Activated CD8-positive, alpha-beta memory T cell treated with anti-CD3 and anti-CD28 coated beads, Interleukin-2, amount 10 ng/mL, durations not matched to agents 7 days and 5 days (primary cell): ENCODE data around the gene CFHR3. TPM values are rescaled to one million over a fixed set of nuclear protein-coding genes. Genes with fewer than 3 reads are reported as not detected.
"Not testable (repeated sequence)": the region's sequence is repeated elsewhere in the genome, so short reads cannot be mapped to it uniquely, and the experiment has no call there.

Experiments used
- ATAC-seq: fragments of 150-1000 bp; cut with Tn5 transposase; one replicate; pipeline ENCODE4 v1.10.0; 2021; ENCODE audit warnings: moderate library complexity
- CTCF ChIA-PET: fragments of 350-600 bp; sonication (Branson Sonifier 250); formaldehyde crosslinking; loops from one replicate; lab custom pipeline; 2021; ENCODE audit warnings: antibody characterized with exemption; lab: Charles Lee
- DNase-seq: peaks from one replicate; pipeline ENCODE4 v3.0.0-alpha.2; 2020
- H3K27ac Mint-ChIP-seq: one replicate; pipeline ENCODE4 v1.8.0; 2021; ENCODE audit warnings: mild to moderate bottlenecking, mixed read lengths
- H3K27me3 Mint-ChIP-seq: one replicate; pipeline ENCODE4 v1.8.0; 2021; ENCODE audit warnings: mixed read lengths
- H3K36me3 Mint-ChIP-seq: one replicate; pipeline ENCODE4 v1.8.0; 2021; ENCODE audit warnings: mild to moderate bottlenecking, mixed read lengths
- H3K4me1 Mint-ChIP-seq: one replicate; pipeline ENCODE4 v1.8.0; 2021; ENCODE audit warnings: mixed read lengths
- H3K4me3 Mint-ChIP-seq: one replicate; pipeline ENCODE4 v1.8.0; 2021; ENCODE audit warnings: mild to moderate bottlenecking, moderate library complexity, mixed read lengths
- H3K9me3 Mint-ChIP-seq: one replicate; pipeline ENCODE4 v1.8.0; 2022; ENCODE audit warnings: low read depth, mixed read lengths
- total RNA-seq, 2 experiments: library from RNA; stranded (reverse); gene quantifications; one replicate each; pipeline ENCODE4 v1.2.3, GENCODE V29; 2021

The CFHR3 gene
- total RNA-seq = not detected

DNA sequence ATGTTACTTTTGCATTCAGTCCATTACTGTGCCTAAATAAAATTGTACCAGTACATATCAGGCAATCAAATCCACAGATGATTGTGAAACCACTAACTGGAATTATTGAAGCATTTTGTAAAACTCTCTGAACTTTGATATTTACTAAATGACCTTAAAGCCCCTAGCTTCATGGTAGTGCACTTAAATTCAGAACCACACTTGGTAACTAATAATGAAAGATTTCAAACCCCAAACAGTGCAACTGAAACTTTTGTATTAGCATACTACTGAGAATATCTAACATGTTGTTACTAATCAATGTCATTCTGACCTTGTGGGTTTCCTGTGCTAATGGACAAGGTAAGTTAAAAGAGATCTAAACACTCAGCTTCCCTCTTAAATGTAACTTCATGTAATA is at the start of gene CFHR3:
Gene CFHR3, plus strand, starts transcription at position 238 of the 400 bp plus-strand sequence. Its CDS starts 47 bp downstream, at position 285.
- no peaks in the 10 kb centered on the region for H3K4me1 Mint-ChIP-seq
- no peak within 1 kb of the TSS for H3K27ac Mint-ChIP-seq
- H3K9me3 Mint-ChIP-seq = no peaks in the 10 kb centered on the region
- no peaks in the 10 kb centered on the region for H3K27me3 Mint-ChIP-seq
- no peaks in the 10 kb centered on the region for H3K36me3 Mint-ChIP-seq
- DNase-seq (no peak), ATAC-seq (no peak)
- H3K4me3 Mint-ChIP-seq = no peak within 1 kb of the TSS
- CTCF ChIA-PET = no interaction called here

DNA sequence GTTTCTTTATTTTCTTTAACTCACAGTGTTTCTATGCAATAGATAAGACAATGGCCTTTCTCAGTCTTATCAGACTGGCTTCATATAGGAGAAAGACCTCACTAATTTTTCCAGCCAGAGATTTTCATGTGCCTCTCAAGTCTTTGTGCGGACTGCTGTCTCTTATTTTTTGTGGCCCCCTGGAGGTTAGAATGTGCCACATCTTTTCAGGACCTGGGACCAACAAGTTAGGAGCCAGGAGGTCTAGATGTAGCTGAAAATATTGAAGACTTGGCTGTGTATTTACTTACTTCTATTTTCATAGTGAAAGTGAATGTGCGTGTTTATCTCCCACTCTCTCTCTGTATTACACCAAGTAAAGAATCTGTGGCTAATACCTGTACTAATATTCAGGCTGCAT is 42.1 kb upstream of the CFHR3 start:
- Mint-ChIP-seq H3K27ac (no peak overlapping the region), H3K4me1 (no peaks in the 10 kb centered on the region), H3K4me3 (no peak overlapping the region), H3K9me3 (peaks cover 2% of the 10 kb centered on the region), H3K36me3 (no peaks in the 10 kb centered on the region), H3K27me3 (no peaks in the 10 kb centered on the region)
- ATAC-seq = no peak
- DNase-seq = no peak
- CTCF ChIA-PET = no interaction called here

DNA sequence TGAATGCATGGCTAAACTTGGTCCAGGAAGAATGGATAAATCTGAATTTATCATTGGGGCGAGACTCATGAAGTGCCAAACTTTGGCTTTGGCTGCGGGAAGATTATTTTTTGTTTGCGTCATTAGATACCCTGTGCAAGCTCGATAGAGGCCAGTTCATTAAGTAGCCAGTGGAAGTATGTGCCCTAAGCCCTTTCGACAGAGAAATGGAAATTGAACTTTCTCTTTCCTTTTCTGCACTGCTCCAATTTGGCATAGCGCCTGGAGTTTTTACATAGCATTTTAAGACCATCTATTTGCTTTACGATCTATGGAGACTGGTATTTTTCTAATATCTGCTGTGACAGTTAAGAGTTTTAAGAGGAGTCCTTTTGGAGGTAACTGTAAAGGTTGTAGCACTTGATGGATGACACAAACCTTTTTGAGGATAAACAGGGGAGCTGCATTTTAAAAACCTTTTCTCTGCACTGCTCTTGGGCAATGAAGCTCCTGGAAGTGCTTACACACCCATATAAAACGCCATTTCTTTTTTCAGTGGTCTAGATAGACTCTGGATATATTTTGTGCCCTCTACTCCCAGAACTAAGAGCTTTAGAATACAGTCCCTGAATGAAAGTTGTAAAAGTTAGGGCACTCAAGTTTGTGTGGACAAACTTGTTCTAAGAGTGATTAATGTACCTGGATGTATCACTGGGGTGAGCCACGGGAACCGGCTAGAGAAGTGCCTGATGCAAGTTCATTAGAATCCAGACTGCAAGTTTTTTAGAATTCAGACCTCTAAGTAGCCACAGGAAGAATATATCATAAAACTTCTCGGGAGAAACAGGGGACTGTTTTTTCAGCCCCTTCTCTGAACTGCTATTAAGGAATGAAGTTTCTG is 41.3 kb upstream of the CFHR3 start:
- H3K27me3 Mint-ChIP-seq = no peaks in the 10 kb centered on the region
- no peaks in the 10 kb centered on the region for H3K4me1 Mint-ChIP-seq
- no peak for DNase-seq
- H3K9me3 Mint-ChIP-seq = peaks cover 7% of the 10 kb centered on the region
- H3K4me3 Mint-ChIP-seq = no peak overlapping the region
- peaks cover 3% of the 10 kb centered on the region for H3K36me3 Mint-ChIP-seq
- no peak overlapping the region for H3K27ac Mint-ChIP-seq
- no peak for ATAC-seq
- CTCF ChIA-PET = no interaction called here

DNA sequence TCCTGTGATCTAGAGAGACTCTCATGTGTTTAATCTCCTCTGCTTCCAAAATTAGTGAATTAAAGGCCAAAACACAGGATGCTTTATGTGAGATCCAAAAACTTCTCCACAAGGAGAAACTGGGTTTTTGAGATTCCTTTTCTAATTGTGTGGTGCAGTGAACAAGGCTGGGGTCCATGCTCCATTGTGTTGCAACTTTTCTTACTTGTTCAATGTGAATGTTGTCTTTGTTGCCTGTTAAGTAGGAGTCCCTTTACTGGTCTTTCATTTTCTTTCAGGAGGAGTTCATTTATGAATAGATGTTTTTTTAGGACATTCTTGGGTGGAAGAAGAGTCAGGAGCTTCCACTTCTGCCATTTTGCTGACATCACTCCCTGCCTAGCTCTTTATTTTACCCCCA is 40.6 kb upstream of the CFHR3 start:
- Mint-ChIP-seq H3K27ac (no peak overlapping the region), H3K9me3 (peaks cover 7% of the 10 kb centered on the region), H3K36me3 (peaks cover 5% of the 10 kb centered on the region), H3K4me1 (no peaks in the 10 kb centered on the region), H3K4me3 (no peak overlapping the region), H3K27me3 (no peaks in the 10 kb centered on the region)
- CTCF ChIA-PET = no interaction called here
- ATAC-seq = no peak
- DNase-seq = no peak

- peaks cover 7% of the 10 kb centered on the region for H3K36me3 Mint-ChIP-seq
- no peak overlapping the region for H3K27ac Mint-ChIP-seq
- H3K9me3 Mint-ChIP-seq = peaks cover 7% of the 10 kb centered on the region
- no peaks in the 10 kb centered on the region for H3K27me3 Mint-ChIP-seq
- no peaks in the 10 kb centered on the region for H3K4me1 Mint-ChIP-seq
- DNase-seq = no peak
- no peak overlapping the region for H3K4me3 Mint-ChIP-seq
- CTCF ChIA-PET = no interaction called here
- no peak for ATAC-seq
Observed at GRCh38 chr1:196734460-196734859, 40.2 kb upstream of the CFHR3 start.

DNA sequence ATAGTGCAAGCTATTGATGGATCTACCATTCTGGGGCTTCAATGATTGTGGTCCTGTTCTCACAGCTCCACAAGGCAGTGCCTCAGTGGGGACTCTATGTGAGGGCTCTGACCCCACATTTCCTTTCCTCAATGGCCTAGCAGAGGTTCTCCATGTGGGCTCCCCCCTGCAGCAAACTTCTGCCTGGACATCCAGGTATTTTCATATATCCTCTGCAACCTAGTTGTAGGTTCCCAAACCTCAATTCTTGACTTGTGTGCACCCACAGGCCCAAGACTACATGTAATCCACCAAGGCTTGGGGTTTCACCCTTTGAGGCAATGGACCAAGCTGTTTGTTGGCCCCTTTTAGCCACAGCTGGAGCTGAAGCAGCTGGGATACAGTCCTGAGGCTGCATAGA is 35.9 kb upstream of the CFHR3 start:
- peaks cover 10% of the 10 kb centered on the region for H3K9me3 Mint-ChIP-seq
- no peaks in the 10 kb centered on the region for H3K4me1 Mint-ChIP-seq
- CTCF ChIA-PET = no interaction called here
- peaks cover 9% of the 10 kb centered on the region for H3K36me3 Mint-ChIP-seq
- DNase-seq (no peak), ATAC-seq (no peak)
- H3K4me3 Mint-ChIP-seq = no peak overlapping the region
- H3K27me3 Mint-ChIP-seq = no peaks in the 10 kb centered on the region
- H3K27ac Mint-ChIP-seq = no peak overlapping the region

GRCh38 chr1:196743244-196743643 is 31.4 kb upstream of the CFHR3 start:
- ATAC-seq, H3K4me3 Mint-ChIP-seq, H3K27me3 Mint-ChIP-seq, CTCF ChIA-PET, H3K27ac Mint-ChIP-seq, H3K9me3 Mint-ChIP-seq, DNase-seq, H3K36me3 Mint-ChIP-seq, H3K4me1 Mint-ChIP-seq: not testable (repeated sequence)

DNA sequence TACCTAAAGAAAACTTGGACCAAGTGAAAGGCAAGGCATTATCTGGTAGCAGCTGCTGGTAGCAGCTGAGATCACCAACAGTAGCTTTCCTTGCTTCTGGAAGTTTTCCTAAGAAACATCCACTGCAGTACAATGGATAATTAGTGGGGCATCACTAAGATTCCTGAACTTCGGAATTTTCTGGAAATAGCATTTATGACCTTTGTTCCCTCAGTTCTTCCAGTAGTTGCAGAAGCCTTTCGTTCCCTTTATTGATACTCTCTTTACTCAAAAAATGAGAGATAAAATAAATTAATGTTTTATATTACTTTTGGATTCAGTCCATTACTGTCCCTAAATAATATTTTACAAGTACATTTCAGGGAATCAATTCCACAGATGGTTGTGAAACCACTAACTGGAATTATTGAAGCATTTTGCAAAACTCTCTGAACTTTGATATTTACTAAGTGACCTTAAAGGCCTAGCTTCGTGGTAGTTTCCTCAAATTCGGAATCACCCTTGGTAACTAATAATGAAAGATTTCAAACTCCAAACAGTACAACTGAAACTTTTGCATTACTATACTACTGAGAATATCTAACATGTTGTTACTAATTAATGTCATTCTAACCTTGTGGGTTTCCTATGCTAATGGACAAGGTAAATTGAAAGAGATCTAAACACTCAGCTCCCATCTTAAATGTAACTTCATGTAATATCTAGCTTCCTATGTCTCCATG is 9.5 kb upstream of the CFHR3 start:
- H3K4me3 Mint-ChIP-seq, H3K36me3 Mint-ChIP-seq, CTCF ChIA-PET, DNase-seq, ATAC-seq, H3K27ac Mint-ChIP-seq, H3K9me3 Mint-ChIP-seq, H3K27me3 Mint-ChIP-seq, H3K4me1 Mint-ChIP-seq: not testable (repeated sequence)

- CTCF ChIA-PET, ATAC-seq, H3K36me3 Mint-ChIP-seq: not testable (repeated sequence)
Observed at GRCh38 chr1:196769823-196770222, 4.8 kb upstream of the CFHR3 start.

GRCh38 chr1:196773713-196774112 is 927 bp upstream of the CFHR3 start:
- ATAC-seq (no peak), DNase-seq (no peak)
- CTCF ChIA-PET = no interaction called here
- H3K4me1 Mint-ChIP-seq = no peaks in the 10 kb centered on the region
- H3K9me3 Mint-ChIP-seq = no peaks in the 10 kb centered on the region
- H3K4me3 Mint-ChIP-seq = no peak overlapping the region
- H3K27ac Mint-ChIP-seq = no peak overlapping the region
- H3K27me3 Mint-ChIP-seq = no peaks in the 10 kb centered on the region
- no peaks in the 10 kb centered on the region for H3K36me3 Mint-ChIP-seq

More at GRCh38 chr1:196769823-196770222, 4.8 kb upstream of the CFHR3 start:
- H3K4me3 Mint-ChIP-seq, H3K4me1 Mint-ChIP-seq, H3K27ac Mint-ChIP-seq, H3K27me3 Mint-ChIP-seq, H3K9me3 Mint-ChIP-seq, DNase-seq: not testable (repeated sequence)

- no peaks in the 10 kb centered on the region for H3K27me3 Mint-ChIP-seq
- CTCF ChIA-PET = no interaction called here
- no peak for DNase-seq
- H3K36me3 Mint-ChIP-seq = no peaks in the 10 kb centered on the region
- H3K27ac Mint-ChIP-seq = no peak overlapping the region
- H3K4me3 Mint-ChIP-seq = no peak overlapping the region
- no peaks in the 10 kb centered on the region for H3K4me1 Mint-ChIP-seq
- H3K9me3 Mint-ChIP-seq = no peaks in the 10 kb centered on the region
- no peak for ATAC-seq
Observed at GRCh38 chr1:196774175-196774574, 465 bp upstream of the CFHR3 start.

GRCh38 chr1:196777603-196778002 is 3.0 kb downstream of the CFHR3 start:
- no peak overlapping the region for H3K4me3 Mint-ChIP-seq

GRCh38 chr1:196779093-196779492 is 4.5 kb downstream of the CFHR3 start:
- CTCF ChIA-PET = no interaction called here
- Mint-ChIP-seq H3K4me3 (no peak overlapping the region), H3K9me3 (no peaks in the 10 kb centered on the region), H3K27ac (no peak overlapping the region), H3K4me1 (no peaks in the 10 kb centered on the region), H3K36me3 (no peaks in the 10 kb centered on the region), H3K27me3 (no peaks in the 10 kb centered on the region)
- no peak for ATAC-seq
- no peak for DNase-seq

More at GRCh38 chr1:196777603-196778002, 3.0 kb downstream of the CFHR3 start:
- DNase-seq = no peak
- Mint-ChIP-seq H3K27me3 (no peaks in the 10 kb centered on the region), H3K27ac (no peak overlapping the region), H3K9me3 (no peaks in the 10 kb centered on the region), H3K4me1 (no peaks in the 10 kb centered on the region), H3K36me3 (no peaks in the 10 kb centered on the region)
- no peak for ATAC-seq
- CTCF ChIA-PET = no interaction called here

GRCh38 chr1:196791252-196791651 is 16.6 kb downstream of the CFHR3 start:
- H3K4me3 Mint-ChIP-seq, H3K27ac Mint-ChIP-seq, H3K9me3 Mint-ChIP-seq, CTCF ChIA-PET, DNase-seq, H3K27me3 Mint-ChIP-seq, ATAC-seq, H3K4me1 Mint-ChIP-seq, H3K36me3 Mint-ChIP-seq: not testable (repeated sequence)
